HEK293 (cell line): ENCODE data around the gene CENPB.

ENCODE experiments used
- AEBP2 ChIP-seq: fragments of 450-650 bp; formaldehyde crosslinking; IDR thresholded peaks from 2 replicates; pipeline ENCODE4 v1.5.1; 2016; ENCODE audit warnings: missing biosample characterization, missing genetic modification characterization, borderline replicate concordance
- BCL11B ChIP-seq: fragments of 450-650 bp; formaldehyde crosslinking; IDR thresholded peaks from 2 replicates; pipeline ENCODE4 v1.5.1; 2016; ENCODE audit warnings: low read depth, missing biosample characterization, missing genetic modification characterization
- GLIS1 ChIP-seq: fragments of 450-650 bp; formaldehyde crosslinking; IDR thresholded peaks from 2 replicates; pipeline ENCODE4 v1.5.1; 2016; ENCODE audit warnings: missing biosample characterization, missing genetic modification characterization
- KLF1 ChIP-seq: fragments of 450-650 bp; formaldehyde crosslinking; IDR thresholded peaks from 2 replicates; pipeline ENCODE4 v1.5.1; 2016; ENCODE audit warnings: missing biosample characterization, missing genetic modification characterization
- KLF17 ChIP-seq: fragments of 450-650 bp; formaldehyde crosslinking; IDR thresholded peaks from 2 replicates; pipeline ENCODE4 v1.5.1; 2016; ENCODE audit warnings: missing biosample characterization, missing genetic modification characterization
- REST ChIP-seq: fragments of 450-650 bp; formaldehyde crosslinking; IDR thresholded peaks from 2 replicates; pipeline ENCODE4 v1.5.1; 2016; ENCODE audit warnings: missing biosample characterization, missing genetic modification characterization
- SCRT2 ChIP-seq: fragments of 450-650 bp; formaldehyde crosslinking; IDR thresholded peaks from 2 replicates; pipeline ENCODE4 v1.5.1; 2016; ENCODE audit warnings: missing biosample characterization, missing genetic modification characterization
- SP3 ChIP-seq: fragments of 450-650 bp; formaldehyde crosslinking; IDR thresholded peaks from 2 replicates; pipeline ENCODE4 v1.5.1; 2016; ENCODE audit warnings: missing biosample characterization, missing genetic modification characterization
- TRIM28 ChIP-seq: IDR thresholded peaks from 2 replicates; pipeline ENCODE4 v1.6.1; 2011; ENCODE audit warnings: low read length, control low read depth, borderline replicate concordance
- ZBTB21 ChIP-seq: fragments of 450-650 bp; formaldehyde crosslinking; IDR thresholded peaks from 2 replicates; pipeline ENCODE4 v1.5.1; 2017; ENCODE audit warnings: missing biosample characterization, missing genetic modification characterization
- ZFP69B ChIP-seq: fragments of 450-650 bp; formaldehyde crosslinking; IDR thresholded peaks from 2 replicates; pipeline ENCODE4 v1.5.1; 2016; ENCODE audit warnings: missing biosample characterization, missing genetic modification characterization
- ZNF18 ChIP-seq: fragments of 450-650 bp; formaldehyde crosslinking; IDR thresholded peaks from 2 replicates; pipeline ENCODE4 v1.5.1; 2016; ENCODE audit warnings: missing biosample characterization, missing genetic modification characterization
- ZNF211 ChIP-seq: fragments of 450-650 bp; formaldehyde crosslinking; IDR thresholded peaks from 2 replicates; pipeline ENCODE4 v1.5.1; 2016; ENCODE audit warnings: low read depth, missing biosample characterization, missing genetic modification characterization
- ZNF26 ChIP-seq: fragments of 450-650 bp; formaldehyde crosslinking; IDR thresholded peaks from 2 replicates; pipeline ENCODE4 v1.5.1; 2016; ENCODE audit warnings: missing biosample characterization, missing genetic modification characterization
- ZNF274 ChIP-seq, 2 experiments: fragments of 200-500 bp in 1 of 2; fragments of 450-650 bp in 1 of 2; sonication (Bioruptor generic) in 1 of 2; formaldehyde crosslinking in 1 of 2; IDR thresholded peaks; 2 replicates each; pipeline versions ENCODE4 v1.5.1 to v1.6.1; 2014 to 2016; ENCODE audit warnings: borderline replicate concordance in 1 of 2, inconsistent platforms in 1 of 2, low read length in 1 of 2, missing biosample characterization in 1 of 2, missing genetic modification characterization in 1 of 2
- ZNF350 ChIP-seq: fragments of 450-650 bp; formaldehyde crosslinking; IDR thresholded peaks from 2 replicates; pipeline ENCODE4 v1.5.0; 2017; ENCODE audit warnings: missing biosample characterization, mild to moderate bottlenecking, missing genetic modification characterization
- ZNF366 ChIP-seq: fragments of 450-650 bp; formaldehyde crosslinking; conservative IDR thresholded peaks from 2 replicates; pipeline ENCODE4 v1.5.1; 2016; ENCODE audit warnings: missing biosample characterization, missing genetic modification characterization
- ZNF391 ChIP-seq: fragments of 450-650 bp; formaldehyde crosslinking; IDR thresholded peaks from 2 replicates; pipeline ENCODE4 v1.5.1; 2016; ENCODE audit warnings: low read depth, missing biosample characterization, missing genetic modification characterization, borderline replicate concordance
- ZNF404 ChIP-seq: fragments of 450-650 bp; formaldehyde crosslinking; IDR thresholded peaks from 2 replicates; pipeline ENCODE4 v1.5.1; 2017; ENCODE audit warnings: missing biosample characterization, missing genetic modification characterization
- ZNF501 ChIP-seq: fragments of 450-650 bp; formaldehyde crosslinking; IDR thresholded peaks from 2 replicates; pipeline ENCODE4 v1.5.1; 2016; ENCODE audit warnings: missing biosample characterization, missing genetic modification characterization
- ZNF704 ChIP-seq: fragments of 450-650 bp; formaldehyde crosslinking; IDR thresholded peaks from 2 replicates; pipeline ENCODE4 v1.5.1; 2016; ENCODE audit warnings: missing biosample characterization, missing genetic modification characterization
- ZNF777 ChIP-seq: fragments of 450-650 bp; formaldehyde crosslinking; IDR thresholded peaks from 2 replicates; pipeline ENCODE4 v1.5.1; 2017; ENCODE audit warnings: missing biosample characterization, missing genetic modification characterization, borderline replicate concordance
- ZNF791 ChIP-seq: fragments of 450-650 bp; formaldehyde crosslinking; IDR thresholded peaks from 2 replicates; pipeline ENCODE4 v1.5.1; 2016; ENCODE audit warnings: missing biosample characterization, missing genetic modification characterization
- TF ChIP-seq, protein P1 (sequence below): fragments of 450-650 bp; formaldehyde crosslinking; IDR thresholded peaks from 2 replicates; pipeline ENCODE4 v1.5.1; 2017; ENCODE audit warnings: missing biosample characterization, missing genetic modification characterization

The CENPB gene

GRCh38 chr20:3766422-3767109, 20.0 kb downstream of the CENPB start (continued):
- no peak for TF ChIP-seq AEBP2 (tag by site-specific recombination)
- TF ChIP-seq ZNF366 (tag by site-specific recombination): 0 out of 2 replicates have a peak, but pooled peaks have one; percentile 28
- no peak for TF ChIP-seq ZNF791 (tag by site-specific recombination)
- TF ChIP-seq ZNF704 (tag by site-specific recombination): no peak
- no peak for TF ChIP-seq ZNF18 (tag by site-specific recombination)
- TF ChIP-seq ZNF26: no peak
- TF ChIP-seq ZNF211 (tag by site-specific recombination): no peak
- no peak for TF ChIP-seq ZFP69B (tag by site-specific recombination)
- TF ChIP-seq ZNF391 (tag by site-specific recombination): no peak
- TF ChIP-seq ZNF274 (IDR thresholded peaks at IDR 0.05; ENCODE audit: low read length): no peak
- TF ChIP-seq ZNF274 (tag by site-specific recombination; IDR thresholded peaks at IDR 0.05; ENCODE audit: borderline replicate concordance): no peak
- TF ChIP-seq SCRT2 (tag by site-specific recombination): no peak
- TF ChIP-seq ZNF404: no peak
- peak; percentile 10; the same call in 1 of the 2 replicates for TF ChIP-seq GLIS1 (tag by site-specific recombination)
- no peak for TF ChIP-seq TRIM28
- TF ChIP-seq SP3 (tag by site-specific recombination): no peak
- no peak for TF ChIP-seq ZBTB21
- TF ChIP-seq BCL11B (tag by site-specific recombination): no peak
- peak; percentile 35 for TF ChIP-seq KLF1 (tag by site-specific recombination)
- TF ChIP-seq ZNF350 (tag by site-specific recombination): no peak
- no peak for TF ChIP-seq ZNF501 (tag by site-specific recombination)
- TF ChIP-seq, protein P1, sequence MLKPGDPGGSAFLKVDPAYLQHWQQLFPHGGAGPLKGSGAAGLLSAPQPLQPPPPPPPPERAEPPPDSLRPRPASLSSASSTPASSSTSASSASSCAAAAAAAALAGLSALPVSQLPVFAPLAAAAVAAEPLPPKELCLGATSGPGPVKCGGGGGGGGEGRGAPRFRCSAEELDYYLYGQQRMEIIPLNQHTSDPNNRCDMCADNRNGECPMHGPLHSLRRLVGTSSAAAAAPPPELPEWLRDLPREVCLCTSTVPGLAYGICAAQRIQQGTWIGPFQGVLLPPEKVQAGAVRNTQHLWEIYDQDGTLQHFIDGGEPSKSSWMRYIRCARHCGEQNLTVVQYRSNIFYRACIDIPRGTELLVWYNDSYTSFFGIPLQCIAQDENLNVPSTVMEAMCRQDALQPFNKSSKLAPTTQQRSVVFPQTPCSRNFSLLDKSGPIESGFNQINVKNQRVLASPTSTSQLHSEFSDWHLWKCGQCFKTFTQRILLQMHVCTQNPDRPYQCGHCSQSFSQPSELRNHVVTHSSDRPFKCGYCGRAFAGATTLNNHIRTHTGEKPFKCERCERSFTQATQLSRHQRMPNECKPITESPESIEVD (tag by site-specific recombination): no peak
- TF ChIP-seq ZNF777 (tag by site-specific recombination): no peak
- no peak for TF ChIP-seq REST
- TF ChIP-seq KLF17 (tag by site-specific recombination): 0 out of 2 replicates have a peak, but pooled peaks have one; percentile 22
